SK-N-SH (cell line): ENCODE measurements around the gene FAM83E. TPM values are rescaled to one million over a fixed set of nuclear protein-coding genes. Genes with fewer than 3 reads are reported as not detected.

ENCODE experiments used
- CTCF ChIA-PET: fragments of 300-600, 350-600 bp; formaldehyde crosslinking; extraction: SDS; loops from one replicate; lab custom pipeline; 2021; lab: Yijun Ruan, JAX
- POLR2A ChIA-PET: fragments of 350-600 bp; sonication (Branson Sonifier 250); formaldehyde crosslinking; extraction: SDS; loops from one replicate; lab custom pipeline; 2020; ENCODE audit warnings: antibody characterized with exemption, inconsistent platforms; lab: Yijun Ruan, JAX
- DNase-seq: peaks from one replicate; pipeline ENCODE4 v3.0.0; 2012
- H2AFZ ChIP-seq: fragments of 200-600 bp; sonication (generic); 2 replicates; pipeline ENCODE4 v1.8.1; 2016; ENCODE audit warnings: antibody characterized with exemption, mild to moderate bottlenecking, low read depth
- H3F3A ChIP-seq: fragments of 200-600 bp; sonication (generic); replicated peaks from 2 replicates; pipeline ENCODE3; 2016; ENCODE audit warnings: antibody characterized with exemption, mild to moderate bottlenecking; ENCODE audit not compliant: insufficient read depth
- H3K27ac ChIP-seq, 2 experiments: fragments of 200-500 bp in 1 of 2; fragments of 200-600 bp in 1 of 2; sonication (Bioruptor generic) in 1 of 2; sonication (generic), shearing (Covaris generic) in 1 of 2; 2 replicates each; pipeline versions ENCODE4 v1.5.1 to v1.6.1; 2014 to 2016; ENCODE audit warnings: low read depth in 2 of 2, inconsistent platforms in 1 of 2, low read length in 1 of 2, mild to moderate bottlenecking in 1 of 2, mixed read lengths in 1 of 2
- H3K27me3 ChIP-seq: fragments of 200-600 bp; sonication (generic), shearing (Covaris generic); 2 replicates; pipeline ENCODE4 v1.6.1; 2016; ENCODE audit warnings: mixed run types; ENCODE audit not compliant: insufficient read depth
- H3K36me3 ChIP-seq, 2 experiments: fragments of 200-500 bp in 1 of 2; fragments of 200-600 bp in 1 of 2; sonication (Bioruptor generic) in 1 of 2; sonication (generic) in 1 of 2; replicated peaks in 1 of 2; 2 replicates each; pipeline versions ENCODE3 to v1.5.1; 2014 to 2016; ENCODE audit warnings: low read length in 1 of 2, mild to moderate bottlenecking in 1 of 2; ENCODE audit not compliant: insufficient read depth in 2 of 2, control insufficient read depth in 1 of 2
- H3K4me1 ChIP-seq, 2 experiments: fragments of 200-500 bp in 1 of 2; fragments of 200-600 bp in 1 of 2; sonication (Bioruptor generic) in 1 of 2; sonication (generic), shearing (Covaris generic) in 1 of 2; 2 replicates each; pipeline versions ENCODE4 v1.5.1 to v1.6.1; 2014 to 2016; ENCODE audit warnings: low read depth in 1 of 2, low read length in 1 of 2, mixed run types in 1 of 2; ENCODE audit not compliant: insufficient read depth in 2 of 2, control insufficient read depth in 1 of 2
- H3K4me2 ChIP-seq: fragments of 200-600 bp; sonication (generic), shearing (Covaris generic); 2 replicates; pipeline ENCODE4 v1.6.1; 2017; ENCODE audit warnings: mixed run types
- H3K4me3 ChIP-seq, 2 experiments: fragments of 200-500 bp in 1 of 2; fragments of 200-600 bp in 1 of 2; sonication (Bioruptor generic) in 1 of 2; sonication (generic), shearing (Covaris generic) in 1 of 2; 2 replicates each; pipeline versions ENCODE4 v1.5.1 to v1.8.1; 2014 to 2016; ENCODE audit warnings: low read depth in 2 of 2, inconsistent platforms in 1 of 2, low read length in 1 of 2, mild to moderate bottlenecking in 1 of 2, mixed read lengths in 1 of 2, moderate library complexity in 1 of 2
- H3K79me2 ChIP-seq: fragments of 200-600 bp; sonication (generic); 2 replicates; pipeline ENCODE4 v1.8.1; 2017; ENCODE audit warnings: mild to moderate bottlenecking; ENCODE audit not compliant: insufficient read depth
- H3K9ac ChIP-seq: fragments of 200-600 bp; sonication (generic); 2 replicates; pipeline ENCODE4 v1.6.1; 2017; ENCODE audit warnings: mixed run types
- H3K9me2 ChIP-seq: fragments of 200-600 bp; sonication (generic); 2 replicates; pipeline ENCODE4 v1.6.1; 2017; ENCODE audit warnings: mixed run types
- H3K9me3 ChIP-seq: fragments of 200-600 bp; sonication (generic); 2 replicates; pipeline ENCODE4 v1.6.1; 2017; ENCODE audit warnings: mixed run types, mild to moderate bottlenecking, moderate library complexity
- H4K20me1 ChIP-seq: fragments of 200-600 bp; sonication (generic); 2 replicates; pipeline ENCODE4 v1.6.1; 2017; ENCODE audit warnings: mild to moderate bottlenecking, mixed run types; ENCODE audit not compliant: insufficient read depth
- ELF1 ChIP-seq: IDR thresholded peaks from 2 replicates; pipeline ENCODE4 v1.4.0; 2012
- FOSL2 ChIP-seq: IDR thresholded peaks from 2 replicates; pipeline ENCODE4 v1.4.0; 2012; ENCODE audit warnings: low read depth, mild to moderate bottlenecking, moderate library complexity, borderline replicate concordance
- FOXM1 ChIP-seq: IDR thresholded peaks from 2 replicates; pipeline ENCODE4 v1.4.0; 2012; ENCODE audit warnings: low read depth, mild to moderate bottlenecking
- GABPA ChIP-seq: IDR thresholded peaks from 2 replicates; pipeline ENCODE4 v1.4.0; 2012; ENCODE audit warnings: low read depth, mild to moderate bottlenecking
- MEF2A ChIP-seq: IDR thresholded peaks from 2 replicates; pipeline ENCODE4 v1.4.0; 2012; ENCODE audit warnings: low read depth, borderline replicate concordance
- MXI1 ChIP-seq: IDR thresholded peaks from 2 replicates; pipeline ENCODE4 v1.6.1; 2012; ENCODE audit warnings: mild to moderate bottlenecking, low read depth, low read length, improper control_type of control experiment
- NRF1 ChIP-seq: IDR thresholded peaks from 2 replicates; pipeline ENCODE4 v1.6.1; 2012; ENCODE audit warnings: low read depth, mild to moderate bottlenecking, low read length
- RCOR1 ChIP-seq: fragments of 150-350 bp; IDR thresholded peaks from 2 replicates; pipeline ENCODE4 v1.6.1; 2017; ENCODE audit warnings: antibody characterized with exemption, low read length
- RFX5 ChIP-seq: IDR thresholded peaks from 2 replicates; pipeline ENCODE4 v1.6.1; 2012; ENCODE audit warnings: mild to moderate bottlenecking, improper control_type of control experiment, low read length
- SIN3A ChIP-seq: IDR thresholded peaks from 2 replicates; pipeline ENCODE4 v1.6.1; 2012; ENCODE audit warnings: low read depth, mild to moderate bottlenecking, low read length, moderate library complexity, borderline replicate concordance
- SMC3 ChIP-seq: IDR thresholded peaks from 2 replicates; pipeline ENCODE4 v1.6.1; 2012; ENCODE audit warnings: low read depth, low read length, improper control_type of control experiment
- TAF1 ChIP-seq: IDR thresholded peaks from 2 replicates; pipeline ENCODE4 v1.6.1; 2012; ENCODE audit warnings: low read depth, mild to moderate bottlenecking, low read length, moderate library complexity, borderline replicate concordance
- TCF12 ChIP-seq: IDR thresholded peaks from 2 replicates; pipeline ENCODE4 v1.4.0; 2012
- TEAD4 ChIP-seq: IDR thresholded peaks from 2 replicates; pipeline ENCODE4 v1.4.0; 2012; ENCODE audit warnings: mild to moderate bottlenecking, borderline replicate concordance; ENCODE audit not compliant: insufficient read depth
- WGBS: methylation state at CpG from one replicate; pipeline ENCODE4 v1.1.6; 2017; ENCODE audit warnings: low lambda C conversion rate; 5-methylcytosine and 5-hydroxymethylcytosine counted together
- polyA plus RNA-seq, 3 experiments: library from polyadenylated mRNA; depleted of rRNA; stranded (reverse); fragments of >200 nt; gene quantifications; 2 replicates each; pipeline ENCODE4 v1.2.3, GENCODE V29; 2012
- TF ChIP-seq, protein P1 (sequence below): fragments of 150-350 bp; IDR thresholded peaks from 2 replicates; pipeline ENCODE4 v1.6.1; 2017; ENCODE audit warnings: antibody characterized with exemption, low read length, low read depth, borderline replicate concordance
- TF ChIP-seq, protein P2 (sequence below): IDR thresholded peaks from 2 replicates; pipeline ENCODE4 v1.6.1; 2012; ENCODE audit warnings: mild to moderate bottlenecking, low read depth, low read length, moderate library complexity
- TF ChIP-seq, protein P3 (sequence below): IDR thresholded peaks from 2 replicates; pipeline ENCODE4 v1.4.0; 2012; ENCODE audit warnings: low read depth
- TF ChIP-seq, protein P4 (sequence below): IDR thresholded peaks from 2 replicates; pipeline ENCODE4 v1.4.0; 2012; ENCODE audit warnings: low read depth, borderline replicate concordance
- TF ChIP-seq, protein P5 (sequence below): IDR thresholded peaks from 2 replicates; pipeline ENCODE4 v1.4.0; 2012; ENCODE audit warnings: low read depth, borderline replicate concordance

FAM83E gene
- polyA plus RNA-seq, 1 of the 3 experiments (the other 2 are of a cell fraction) = 0.44 TPM

DNA sequence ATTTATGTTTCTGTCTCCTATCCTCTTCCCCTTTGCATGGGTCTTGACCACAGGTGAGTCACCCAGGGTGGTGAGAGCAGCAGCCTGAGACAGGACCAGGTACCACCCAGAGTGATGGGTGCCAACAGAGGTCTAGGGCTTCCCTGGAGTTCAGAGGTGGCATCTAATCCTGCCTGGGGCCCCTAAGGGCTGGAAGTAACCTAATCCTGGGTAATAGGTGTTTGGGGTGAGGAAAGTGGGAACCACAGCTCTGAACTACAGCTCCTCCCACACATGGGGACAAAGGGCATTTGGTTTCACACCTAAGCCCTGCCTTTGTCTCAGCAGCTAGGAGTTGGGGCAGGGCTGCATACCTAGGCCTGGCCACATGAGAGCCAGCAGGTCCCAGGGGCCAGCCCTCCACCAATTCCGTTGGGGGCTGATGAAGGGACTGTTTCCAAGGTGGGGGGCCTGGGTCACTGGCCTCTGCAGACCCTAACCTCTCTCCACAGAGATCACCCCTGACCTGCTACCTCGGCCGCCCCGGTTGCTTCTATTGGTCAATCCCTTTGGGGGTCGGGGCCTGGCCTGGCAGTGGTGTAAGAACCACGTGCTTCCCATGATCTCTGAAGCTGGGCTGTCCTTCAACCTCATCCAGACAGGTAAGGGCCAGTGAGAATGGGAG is 12.5 kb upstream of the FAM83E start:
- ChIA-PET CTCF (no interaction called here), POLR2A (interaction anchor here (1.4 kb wide), 1 partner anchor 9 kb away, joined by 5 read pairs; the partner anchor contains the start of gene RPL18)
- 90% methylated on average over 2 of the region's 6 CpGs for WGBS

DNA sequence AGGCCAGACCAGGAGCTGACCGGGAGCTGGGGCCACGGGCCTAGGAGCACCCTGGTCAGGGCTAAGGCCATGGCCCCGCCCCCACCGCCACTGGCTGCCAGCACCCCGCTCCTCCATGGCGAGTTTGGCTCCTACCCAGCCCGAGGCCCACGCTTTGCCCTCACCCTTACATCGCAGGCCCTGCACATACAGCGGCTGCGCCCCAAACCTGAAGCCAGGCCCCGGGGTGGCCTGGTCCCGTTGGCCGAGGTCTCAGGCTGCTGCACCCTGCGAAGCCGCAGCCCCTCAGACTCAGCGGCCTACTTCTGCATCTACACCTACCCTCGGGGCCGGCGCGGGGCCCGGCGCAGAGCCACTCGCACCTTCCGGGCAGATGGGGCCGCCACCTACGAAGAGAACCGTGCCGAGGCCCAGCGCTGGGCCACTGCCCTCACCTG is 11.0 kb upstream of the FAM83E start:
- DNase-seq = no peak
- Histone ChIP-seq H3K9me2 (no peaks in the 10 kb centered on the region), H3K4me2 (peak overlapping the region; percentile 98; the same call in 1 of the 2 replicates), H2AFZ (no peak overlapping the region), H3K36me3 (peaks cover 11 to 18% of the 10 kb centered on the region in 2 experiments), H3K4me3 (no peak overlapping the region), H4K20me1 (no peaks in the 10 kb centered on the region), H3K4me1 (peaks cover 4 to 22% of the 10 kb centered on the region in 2 experiments; a peak in 2 of 4 replicates), H3K27me3 (no peaks in the 10 kb centered on the region), H3K9me3 (no peaks in the 10 kb centered on the region), H3K27ac (no peak overlapping the region), H3F3A (peaks cover 13% of the 10 kb centered on the region), H3K79me2 (0 out of 2 replicates have a peak, but pooled peaks cover 3% of the 10 kb centered on the region), H3K9ac (no peak overlapping the region)
- POLR2A ChIA-PET = interaction anchor here (0.7 to 1.5 kb wide), 2 partner anchors 9 to 201 kb away, joined by 3 to 5 read pairs; no protein-coding TSS in a partner anchor
- CTCF ChIA-PET = no interaction called here
- WGBS = no CpG with 5 or more reads among the region's 30 CpGs
- TF ChIP-seq TAF1 (no peak), MEF2A (no peak), TCF12 (no peak), RCOR1 (no peak), GABPA (no peak), ELF1 (no peak), TEAD4 (no peak), SIN3A (no peak)
- TF ChIP-seq, protein P1, sequence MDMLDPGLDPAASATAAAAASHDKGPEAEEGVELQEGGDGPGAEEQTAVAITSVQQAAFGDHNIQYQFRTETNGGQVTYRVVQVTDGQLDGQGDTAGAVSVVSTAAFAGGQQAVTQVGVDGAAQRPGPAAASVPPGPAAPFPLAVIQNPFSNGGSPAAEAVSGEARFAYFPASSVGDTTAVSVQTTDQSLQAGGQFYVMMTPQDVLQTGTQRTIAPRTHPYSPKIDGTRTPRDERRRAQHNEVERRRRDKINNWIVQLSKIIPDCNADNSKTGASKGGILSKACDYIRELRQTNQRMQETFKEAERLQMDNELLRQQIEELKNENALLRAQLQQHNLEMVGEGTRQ = no peak
- TF ChIP-seq, protein P2, sequence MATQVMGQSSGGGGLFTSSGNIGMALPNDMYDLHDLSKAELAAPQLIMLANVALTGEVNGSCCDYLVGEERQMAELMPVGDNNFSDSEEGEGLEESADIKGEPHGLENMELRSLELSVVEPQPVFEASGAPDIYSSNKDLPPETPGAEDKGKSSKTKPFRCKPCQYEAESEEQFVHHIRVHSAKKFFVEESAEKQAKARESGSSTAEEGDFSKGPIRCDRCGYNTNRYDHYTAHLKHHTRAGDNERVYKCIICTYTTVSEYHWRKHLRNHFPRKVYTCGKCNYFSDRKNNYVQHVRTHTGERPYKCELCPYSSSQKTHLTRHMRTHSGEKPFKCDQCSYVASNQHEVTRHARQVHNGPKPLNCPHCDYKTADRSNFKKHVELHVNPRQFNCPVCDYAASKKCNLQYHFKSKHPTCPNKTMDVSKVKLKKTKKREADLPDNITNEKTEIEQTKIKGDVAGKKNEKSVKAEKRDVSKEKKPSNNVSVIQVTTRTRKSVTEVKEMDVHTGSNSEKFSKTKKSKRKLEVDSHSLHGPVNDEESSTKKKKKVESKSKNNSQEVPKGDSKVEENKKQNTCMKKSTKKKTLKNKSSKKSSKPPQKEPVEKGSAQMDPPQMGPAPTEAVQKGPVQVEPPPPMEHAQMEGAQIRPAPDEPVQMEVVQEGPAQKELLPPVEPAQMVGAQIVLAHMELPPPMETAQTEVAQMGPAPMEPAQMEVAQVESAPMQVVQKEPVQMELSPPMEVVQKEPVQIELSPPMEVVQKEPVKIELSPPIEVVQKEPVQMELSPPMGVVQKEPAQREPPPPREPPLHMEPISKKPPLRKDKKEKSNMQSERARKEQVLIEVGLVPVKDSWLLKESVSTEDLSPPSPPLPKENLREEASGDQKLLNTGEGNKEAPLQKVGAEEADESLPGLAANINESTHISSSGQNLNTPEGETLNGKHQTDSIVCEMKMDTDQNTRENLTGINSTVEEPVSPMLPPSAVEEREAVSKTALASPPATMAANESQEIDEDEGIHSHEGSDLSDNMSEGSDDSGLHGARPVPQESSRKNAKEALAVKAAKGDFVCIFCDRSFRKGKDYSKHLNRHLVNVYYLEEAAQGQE = no peak
- TF ChIP-seq, protein P3, sequence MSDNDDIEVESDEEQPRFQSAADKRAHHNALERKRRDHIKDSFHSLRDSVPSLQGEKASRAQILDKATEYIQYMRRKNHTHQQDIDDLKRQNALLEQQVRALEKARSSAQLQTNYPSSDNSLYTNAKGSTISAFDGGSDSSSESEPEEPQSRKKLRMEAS = no peak

More for the DNA sequence above, 12.5 kb upstream of the FAM83E start:
- H3K4me3 ChIP-seq = no peak overlapping the region
- H3K9me2 ChIP-seq = no peaks in the 10 kb centered on the region
- DNase-seq = no peak
- no peak for TF ChIP-seq FOSL2
- TF ChIP-seq TCF12 = no peak
- no peak for TF ChIP-seq GABPA
- TF ChIP-seq FOXM1 = no peak
- TF ChIP-seq NRF1 = no peak
- TF ChIP-seq RFX5 = no peak
- no peak for TF ChIP-seq SIN3A
- TF ChIP-seq SMC3 = no peak
- TF ChIP-seq TEAD4 = no peak
- TF ChIP-seq, protein P4, sequence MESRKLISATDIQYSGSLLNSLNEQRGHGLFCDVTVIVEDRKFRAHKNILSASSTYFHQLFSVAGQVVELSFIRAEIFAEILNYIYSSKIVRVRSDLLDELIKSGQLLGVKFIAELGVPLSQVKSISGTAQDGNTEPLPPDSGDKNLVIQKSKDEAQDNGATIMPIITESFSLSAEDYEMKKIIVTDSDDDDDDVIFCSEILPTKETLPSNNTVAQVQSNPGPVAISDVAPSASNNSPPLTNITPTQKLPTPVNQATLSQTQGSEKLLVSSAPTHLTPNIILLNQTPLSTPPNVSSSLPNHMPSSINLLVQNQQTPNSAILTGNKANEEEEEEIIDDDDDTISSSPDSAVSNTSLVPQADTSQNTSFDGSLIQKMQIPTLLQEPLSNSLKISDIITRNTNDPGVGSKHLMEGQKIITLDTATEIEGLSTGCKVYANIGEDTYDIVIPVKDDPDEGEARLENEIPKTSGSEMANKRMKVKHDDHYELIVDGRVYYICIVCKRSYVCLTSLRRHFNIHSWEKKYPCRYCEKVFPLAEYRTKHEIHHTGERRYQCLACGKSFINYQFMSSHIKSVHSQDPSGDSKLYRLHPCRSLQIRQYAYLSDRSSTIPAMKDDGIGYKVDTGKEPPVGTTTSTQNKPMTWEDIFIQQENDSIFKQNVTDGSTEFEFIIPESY = no peak
- TF ChIP-seq RCOR1 = no peak
- no peak for TF ChIP-seq MEF2A
- no peak for TF ChIP-seq MXI1
- TF ChIP-seq, protein P5, sequence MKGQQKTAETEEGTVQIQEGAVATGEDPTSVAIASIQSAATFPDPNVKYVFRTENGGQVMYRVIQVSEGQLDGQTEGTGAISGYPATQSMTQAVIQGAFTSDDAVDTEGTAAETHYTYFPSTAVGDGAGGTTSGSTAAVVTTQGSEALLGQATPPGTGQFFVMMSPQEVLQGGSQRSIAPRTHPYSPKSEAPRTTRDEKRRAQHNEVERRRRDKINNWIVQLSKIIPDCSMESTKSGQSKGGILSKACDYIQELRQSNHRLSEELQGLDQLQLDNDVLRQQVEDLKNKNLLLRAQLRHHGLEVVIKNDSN = no peak
- 0 out of 2 replicates have a peak, but pooled peaks cover 3% of the 10 kb centered on the region for H3K79me2 ChIP-seq
- no peaks in the 10 kb centered on the region for H3K9me3 ChIP-seq
- H3K9ac ChIP-seq = no peak overlapping the region
- H3K4me2 ChIP-seq = no peak overlapping the region
- peaks cover 10% of the 10 kb centered on the region for H3F3A ChIP-seq
- no peaks in the 10 kb centered on the region for H3K27me3 ChIP-seq
- H3K4me1 ChIP-seq = peaks cover 4 to 20% of the 10 kb centered on the region in 2 experiments; a peak in 2 of 4 replicates
- H3K36me3 ChIP-seq = peaks cover 12 to 25% of the 10 kb centered on the region in 2 experiments
- no peak overlapping the region for H3K27ac ChIP-seq
- H2AFZ ChIP-seq = no peak overlapping the region
- no peaks in the 10 kb centered on the region for H4K20me1 ChIP-seq
